Medulla oblongata (tissue), 1 donor: ENCODE measurements around the gene PARD3.
"Not testable (repeated sequence)": the region's sequence is repeated elsewhere in the genome, so short reads cannot be mapped to it uniquely, and the experiment has no call there.

Experiments
- DNase-seq: peaks from one replicate; pipeline ENCODE4 v3.0.0-alpha.2; 2015; ENCODE audit errors: extremely low spot score

PARD3 gene

GRCh38 chr10:34715511-34716187 is 99.4 kb downstream of the PARD3 start:
- DNase-seq, result no peak

GRCh38 chr10:34713875-34714274 is 101.2 kb downstream of the PARD3 start:
- DNase-seq, result no peak

GRCh38 chr10:34711500-34711899 is 103.6 kb downstream of the PARD3 start:
- no peak for DNase-seq

GRCh38 chr10:34710391-34710751 is 104.7 kb downstream of the PARD3 start:
- no peak for DNase-seq

- DNase-seq, result no peak
Measured at GRCh38 chr10:34709637-34710390, 105.3 kb downstream of the PARD3 start.

GRCh38 chr10:34707656-34708055 is 107.4 kb downstream of the PARD3 start:
- DNase-seq, result no peak

- DNase-seq, result not testable (repeated sequence)
Measured at GRCh38 chr10:34706992-34707391, 108.1 kb downstream of the PARD3 start.

- DNase-seq, result no peak
Measured at GRCh38 chr10:34706147-34706546, 108.9 kb downstream of the PARD3 start.

GRCh38 chr10:34705563-34705962 is 109.5 kb downstream of the PARD3 start:
- no peak for DNase-seq

GRCh38 chr10:34704526-34705184 is 110.4 kb downstream of the PARD3 start:
- no peak for DNase-seq

- DNase-seq, result no peak
Measured at GRCh38 chr10:34702982-34703381, 112.1 kb downstream of the PARD3 start.

- no peak for DNase-seq
Measured at GRCh38 chr10:34702093-34702937, 112.8 kb downstream of the PARD3 start.

GRCh38 chr10:34701194-34701593 is 113.9 kb downstream of the PARD3 start:
- DNase-seq, result no peak

- DNase-seq, result not testable (repeated sequence)
Measured at GRCh38 chr10:34700752-34701151, 114.3 kb downstream of the PARD3 start.

- DNase-seq, result no peak
Measured at GRCh38 chr10:34699904-34700517, 115.1 kb downstream of the PARD3 start.

- DNase-seq, result no peak
Measured at GRCh38 chr10:34698979-34699378, 116.1 kb downstream of the PARD3 start.

GRCh38 chr10:34698248-34698831 is 116.8 kb downstream of the PARD3 start:
- no peak for DNase-seq

- DNase-seq, result no peak
Measured at GRCh38 chr10:34697351-34698247, 117.5 kb downstream of the PARD3 start.

GRCh38 chr10:34696423-34696822 is 118.7 kb downstream of the PARD3 start:
- DNase-seq, result no peak
